Gastrocnemius medialis (tissue), 4 donors: ENCODE data around the gene CDH8.

Experiments
- POLR2A ChIP-seq, 2 donors: fragments of 450-650 bp; IDR thresholded peaks; one replicate each; pipeline ENCODE4 v1.6.1; 2017; ENCODE audit warnings: antibody characterized with exemption in 2 of 2, mild to moderate bottlenecking in 2 of 2, moderate library complexity in 2 of 2
- TF ChIP-seq, protein P1 (sequence below), 5 experiments: fragments of 450-650 bp in 3 of 5; fragments of 200-600 bp in 2 of 5; sonication (generic) in 2 of 5; IDR thresholded peaks in 4 of 5; conservative IDR thresholded peaks in 1 of 5; 1 replicate in 4 of 5; 2 replicates in 1 of 5; pipeline ENCODE4 v1.5.1; 2016 to 2019; ENCODE audit warnings: antibody characterized with exemption in 5 of 5, mild to moderate bottlenecking in 3 of 5, moderate library complexity in 3 of 5

GRCh38 chr16:61617219-61617783, 418.9 kb downstream of the CDH8 start:
- TF ChIP-seq, protein P1, sequence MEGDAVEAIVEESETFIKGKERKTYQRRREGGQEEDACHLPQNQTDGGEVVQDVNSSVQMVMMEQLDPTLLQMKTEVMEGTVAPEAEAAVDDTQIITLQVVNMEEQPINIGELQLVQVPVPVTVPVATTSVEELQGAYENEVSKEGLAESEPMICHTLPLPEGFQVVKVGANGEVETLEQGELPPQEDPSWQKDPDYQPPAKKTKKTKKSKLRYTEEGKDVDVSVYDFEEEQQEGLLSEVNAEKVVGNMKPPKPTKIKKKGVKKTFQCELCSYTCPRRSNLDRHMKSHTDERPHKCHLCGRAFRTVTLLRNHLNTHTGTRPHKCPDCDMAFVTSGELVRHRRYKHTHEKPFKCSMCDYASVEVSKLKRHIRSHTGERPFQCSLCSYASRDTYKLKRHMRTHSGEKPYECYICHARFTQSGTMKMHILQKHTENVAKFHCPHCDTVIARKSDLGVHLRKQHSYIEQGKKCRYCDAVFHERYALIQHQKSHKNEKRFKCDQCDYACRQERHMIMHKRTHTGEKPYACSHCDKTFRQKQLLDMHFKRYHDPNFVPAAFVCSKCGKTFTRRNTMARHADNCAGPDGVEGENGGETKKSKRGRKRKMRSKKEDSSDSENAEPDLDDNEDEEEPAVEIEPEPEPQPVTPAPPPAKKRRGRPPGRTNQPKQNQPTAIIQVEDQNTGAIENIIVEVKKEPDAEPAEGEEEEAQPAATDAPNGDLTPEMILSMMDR (IDR thresholded peaks at IDR 0.05 in 4 of 5, conservative IDR thresholded peaks at IDR 0.05 in 1 of 5) = no peak
- no peak for TF ChIP-seq POLR2A (IDR thresholded peaks at IDR 0.05)
